Suppressor macrophage treated with lipopolysaccharide for 1 hour (primary cell): ENCODE results near the gene GBP3.
A peak's percentile ranks its signal among the peaks of the same experiment; 100 is the strongest.
"Not testable (repeated sequence)": the region's sequence is repeated elsewhere in the genome, so short reads cannot be mapped to it uniquely, and the experiment has no call there.

ENCODE experiments used
- DNase-seq, 3 donors: peaks; one replicate each; pipeline ENCODE4 v3.0.0-alpha.2; 2020 to 2022

Gene GBP3

GRCh38 chr1:88976235-88976634 is 46.4 kb downstream of the GBP3 start:
- peak in 2 of 3 donors; percentile 44 to 46 for DNase-seq

- DNase-seq, result not testable (repeated sequence)
Measured at GRCh38 chr1:88974616-88975172, 48.0 kb downstream of the GBP3 start.

GRCh38 chr1:88973520-88974137 is 49.0 kb downstream of the GBP3 start:
- DNase-seq, result peak; percentile 48 to 71 (median 70)

- no peak for DNase-seq
Measured at GRCh38 chr1:88961647-88962275, 60.9 kb downstream of the GBP3 start.

- DNase-seq, result peak in 1 of 3 donors; percentile 23
Measured at GRCh38 chr1:88961081-88961480, 61.6 kb downstream of the GBP3 start.
